ENCODE measurements around the gene PPP1R1C.

The PPP1R1C gene

GRCh38 chr2:182064019-182064778 is 78.5 kb downstream of the PPP1R1C start:
- DNase-seq (ENCODE audit: low read depth), result no peak

GRCh38 chr2:182066400-182067087 is 80.9 kb downstream of the PPP1R1C start:
- DNase-seq (ENCODE audit: low read depth), result no peak

DNA sequence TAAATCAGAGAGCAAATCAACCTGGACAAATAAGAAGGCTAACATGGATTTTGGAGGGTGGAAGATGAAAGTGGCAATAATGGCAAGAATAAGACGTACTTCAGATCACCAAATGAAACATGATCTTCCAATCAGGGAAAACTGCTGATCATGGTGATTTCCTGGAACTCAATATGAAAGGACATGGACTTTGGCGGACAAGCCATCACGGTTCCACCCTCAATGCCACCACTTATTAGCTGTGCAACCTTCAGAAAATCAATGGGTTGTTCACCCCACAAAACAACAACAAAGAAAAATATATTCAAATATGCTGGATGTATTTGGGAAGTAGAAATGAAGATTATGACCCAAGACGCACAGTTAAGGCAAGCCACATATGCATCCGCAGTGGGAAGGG is 81.7 kb downstream of the PPP1R1C start:
- no peak for DNase-seq (ENCODE audit: low read depth)

DNA sequence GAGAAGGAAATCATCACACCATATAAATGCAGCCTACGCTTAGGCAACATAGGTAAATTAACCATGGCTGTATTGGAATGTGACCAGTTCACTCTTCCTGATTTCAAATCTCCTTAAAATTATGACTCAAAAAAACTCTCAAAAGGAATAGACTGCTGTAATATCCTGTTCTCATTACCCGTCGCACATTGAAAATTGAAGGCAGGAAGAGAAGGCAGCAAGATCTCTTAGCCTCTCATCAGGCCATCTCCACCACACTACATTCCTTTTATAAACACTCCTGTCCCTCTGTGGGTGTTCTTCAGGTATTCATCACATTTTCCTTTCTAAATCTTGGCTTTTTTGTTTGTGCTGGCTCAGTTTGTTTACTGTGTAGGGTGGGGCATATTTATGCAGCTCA is 83.2 kb downstream of the PPP1R1C start:
- no peak for DNase-seq (ENCODE audit: low read depth)

- no peak for DNase-seq (ENCODE audit: low read depth)
Observed at GRCh38 chr2:182069416-182069815, 83.8 kb downstream of the PPP1R1C start.

DNA sequence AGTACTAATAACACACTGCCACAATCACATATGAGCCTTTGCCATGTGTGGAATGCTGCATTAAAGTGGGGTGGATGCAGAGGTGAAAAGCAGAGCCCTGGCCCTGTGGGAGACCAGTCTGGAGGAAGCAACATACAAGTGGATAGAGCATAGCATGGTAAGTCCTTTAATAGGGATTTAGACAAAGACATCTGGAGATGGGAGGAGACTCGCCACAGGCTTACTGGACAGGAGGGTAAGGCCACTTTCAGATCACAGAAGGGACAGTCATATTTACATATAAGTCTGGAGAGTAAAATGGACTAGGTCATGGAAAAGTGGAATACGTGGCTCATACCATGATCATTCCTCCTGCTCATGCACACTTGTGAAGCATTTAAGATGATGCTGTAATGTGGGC is 84.3 kb downstream of the PPP1R1C start:
- DNase-seq (ENCODE audit: low read depth), result no peak

DNA sequence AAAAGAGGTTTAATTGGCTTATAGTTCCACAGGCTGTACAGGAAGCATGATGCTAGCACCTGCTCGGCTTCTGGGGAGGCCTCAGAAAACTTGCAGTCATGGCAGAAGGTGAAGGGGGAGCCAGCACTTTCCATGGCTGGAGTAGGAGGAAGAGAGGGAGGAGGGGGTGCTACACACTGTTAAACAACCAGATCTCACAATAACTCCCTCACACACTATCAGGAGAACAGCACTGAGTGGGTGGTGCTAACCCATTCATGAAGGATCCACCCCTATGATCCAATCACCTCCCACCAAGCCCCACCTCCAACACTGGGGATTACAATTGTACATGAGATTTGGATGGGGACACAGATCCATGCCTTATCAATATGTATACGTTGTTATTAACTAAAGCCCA is 85.1 kb downstream of the PPP1R1C start:
- DNase-seq (ENCODE audit: low read depth), result no peak

DNA sequence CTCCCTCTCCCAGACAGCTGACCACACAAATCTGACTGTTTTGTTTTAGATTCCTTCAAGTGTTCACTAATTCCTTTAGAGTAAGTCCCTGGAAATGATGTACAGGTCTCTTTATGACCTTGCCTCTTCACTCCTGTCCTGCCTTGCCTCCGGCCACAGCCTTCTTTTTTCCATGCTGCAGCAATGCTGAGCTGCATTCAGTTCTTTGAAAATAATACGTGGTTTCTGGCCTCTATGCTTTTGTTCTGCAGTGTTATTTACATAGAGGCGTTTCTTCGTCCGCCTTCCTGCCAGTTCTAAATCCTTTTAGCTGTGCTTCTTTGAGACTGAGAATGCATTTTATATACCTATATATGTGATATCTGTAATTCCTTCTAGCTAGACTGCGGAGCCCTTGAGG is 87.2 kb downstream of the PPP1R1C start:
- no peak for DNase-seq (ENCODE audit: low read depth)

GRCh38 chr2:182073613-182074012 is 88.0 kb downstream of the PPP1R1C start:
- DNase-seq (ENCODE audit: low read depth), result no peak

DNA sequence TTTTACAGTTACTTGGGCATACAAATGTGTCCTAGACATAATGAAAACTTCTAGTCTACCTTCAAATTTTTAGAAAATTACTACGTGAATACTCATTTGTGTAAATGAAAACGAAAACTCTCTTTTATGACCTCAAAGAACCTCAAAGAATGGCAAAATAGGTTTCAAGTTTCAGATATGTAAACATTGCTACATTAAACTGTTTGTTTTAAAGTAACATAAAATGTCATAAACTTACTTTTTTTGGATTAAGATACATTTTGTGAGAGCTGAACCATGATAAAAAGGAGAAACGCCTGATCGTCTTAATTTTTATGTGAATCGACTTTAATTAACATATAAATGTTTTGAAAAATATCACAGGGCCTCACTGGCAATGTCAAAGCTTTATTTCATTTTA is 91.4 kb downstream of the PPP1R1C start:
- DNase-seq (ENCODE audit: low read depth), result no peak

DNA sequence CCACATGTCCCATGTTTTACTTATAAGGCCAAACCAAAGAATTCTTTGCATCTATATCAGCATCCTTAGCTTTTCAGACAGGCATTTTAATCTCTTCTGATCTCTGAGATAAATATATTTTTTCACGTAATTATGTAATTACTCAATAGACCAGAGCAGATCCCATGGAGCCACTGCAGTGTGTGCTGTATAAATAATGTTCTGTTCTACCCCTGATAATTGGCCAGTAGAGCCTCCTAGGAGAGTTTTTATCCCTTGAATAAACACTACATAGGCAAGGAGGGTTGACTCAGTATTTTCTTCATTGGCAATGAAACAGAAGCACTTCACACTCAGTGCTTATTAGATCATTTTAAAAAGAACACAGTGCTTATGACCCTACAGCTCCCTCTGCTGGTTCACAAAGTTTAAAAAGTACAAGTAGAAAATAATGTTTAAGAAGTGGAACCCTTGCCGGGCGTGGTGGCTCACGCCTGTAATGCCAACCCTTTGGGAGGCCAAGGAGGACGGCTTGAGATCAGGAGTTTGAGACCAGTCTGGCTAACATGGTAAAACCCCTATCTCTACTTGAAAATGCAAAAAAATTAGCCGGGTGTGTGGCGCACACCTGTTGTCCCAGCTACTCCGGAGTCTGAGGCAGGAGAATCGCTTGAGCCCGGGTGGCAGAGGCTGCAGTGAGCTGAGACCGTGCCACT is 91.9 kb downstream of the PPP1R1C start:
- DNase-seq (ENCODE audit: low read depth), result no peak

DNA sequence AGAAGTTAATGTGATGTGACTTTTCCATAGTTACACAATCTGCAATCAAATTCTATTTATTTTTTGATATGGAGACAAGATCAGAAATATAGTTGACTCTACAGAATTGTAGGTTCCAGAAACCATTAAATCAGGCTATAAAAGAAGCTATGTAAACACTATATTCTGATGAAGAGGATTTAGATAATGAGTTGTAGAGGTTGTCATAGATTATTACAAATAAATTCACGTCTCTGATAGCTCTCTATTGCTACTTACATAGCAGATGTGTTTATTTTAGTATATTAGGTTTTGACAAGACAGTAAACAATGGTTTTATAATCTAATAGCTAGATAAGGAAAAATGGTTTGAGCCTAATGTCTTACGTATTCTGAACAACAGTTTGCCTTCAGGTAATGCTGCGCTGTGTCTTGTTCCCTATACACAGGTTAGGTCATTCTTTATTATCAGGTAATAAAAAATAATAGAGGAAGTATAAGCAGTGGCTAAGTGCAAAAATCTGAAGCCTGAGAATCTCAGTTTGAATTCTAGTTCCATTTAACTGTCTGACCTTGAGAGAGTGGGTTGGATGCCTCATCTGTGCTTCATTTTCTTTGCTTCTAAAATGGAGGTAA is 93.4 kb downstream of the PPP1R1C start:
- DNase-seq (ENCODE audit: low read depth), result no peak

DNA sequence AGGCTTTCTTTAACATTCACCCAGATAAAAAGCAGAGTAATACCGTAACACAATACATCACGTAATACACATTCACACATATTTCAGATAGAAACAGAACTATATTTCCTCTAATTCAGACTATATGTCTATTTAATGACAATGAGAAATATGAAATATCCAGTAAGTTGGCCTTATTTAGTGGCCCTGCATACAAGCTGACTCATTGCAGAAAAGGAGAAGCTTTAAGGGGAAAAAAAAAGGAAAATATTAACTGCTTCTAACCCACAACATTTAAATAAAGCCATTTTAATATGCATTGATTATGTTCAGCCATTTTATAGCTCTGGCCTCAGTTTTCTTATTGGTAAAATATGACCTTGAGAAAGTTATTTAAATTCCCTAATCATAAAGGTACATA is 94.8 kb downstream of the PPP1R1C start:
- DNase-seq (ENCODE audit: low read depth), result no peak

GRCh38 chr2:182081602-182082260 is 96.1 kb downstream of the PPP1R1C start:
- no peak for DNase-seq (ENCODE audit: low read depth)

- no peak for DNase-seq (ENCODE audit: low read depth)
Observed at GRCh38 chr2:182088681-182089320, 103.1 kb downstream of the PPP1R1C start.

DNA sequence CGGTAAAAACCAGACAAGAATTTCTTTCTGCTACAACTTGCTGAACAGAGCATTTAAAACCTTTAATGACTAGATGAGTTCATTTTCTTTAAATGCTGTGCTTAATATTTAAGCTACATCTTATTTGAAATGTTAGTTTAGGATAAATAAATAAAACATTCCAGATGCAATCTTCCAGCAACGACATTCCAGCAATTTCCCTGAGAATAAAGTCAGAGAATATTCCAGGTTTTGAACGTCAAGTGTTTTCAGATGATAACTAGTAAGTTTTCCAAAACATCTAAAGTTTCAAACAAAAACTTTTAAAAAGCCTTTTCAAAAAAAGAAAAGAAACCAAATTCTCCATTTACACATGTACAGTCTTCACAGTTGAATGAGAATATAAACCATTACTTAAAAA is 104.8 kb downstream of the PPP1R1C start:
- no peak for DNase-seq (ENCODE audit: low read depth)

- no peak for DNase-seq (ENCODE audit: low read depth)
Observed at GRCh38 chr2:182097571-182098164, 112.0 kb downstream of the PPP1R1C start.

- no peak for DNase-seq (ENCODE audit: low read depth)
Observed at GRCh38 chr2:182098648-182099047, 113.0 kb downstream of the PPP1R1C start.

DNA sequence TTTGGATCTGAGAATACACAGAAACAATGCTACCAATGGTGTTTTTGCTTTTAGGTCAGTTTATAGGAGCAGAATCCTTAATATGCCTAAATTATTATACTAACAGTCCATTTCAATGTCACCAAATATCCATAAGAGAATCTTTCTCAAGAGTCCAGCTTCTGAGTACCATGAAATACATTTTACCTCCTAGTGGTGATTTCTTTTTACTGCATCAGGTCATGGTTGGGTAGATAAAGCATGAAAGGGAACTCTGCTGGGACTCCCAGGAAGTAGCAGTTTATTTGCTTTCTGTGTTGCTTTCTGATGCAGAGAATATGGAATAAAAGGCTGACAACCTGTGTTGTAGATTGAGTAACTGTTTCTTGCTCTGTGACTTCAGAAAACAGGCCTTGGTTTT is 115.6 kb downstream of the PPP1R1C start:
- no peak for DNase-seq (ENCODE audit: low read depth)

DNA sequence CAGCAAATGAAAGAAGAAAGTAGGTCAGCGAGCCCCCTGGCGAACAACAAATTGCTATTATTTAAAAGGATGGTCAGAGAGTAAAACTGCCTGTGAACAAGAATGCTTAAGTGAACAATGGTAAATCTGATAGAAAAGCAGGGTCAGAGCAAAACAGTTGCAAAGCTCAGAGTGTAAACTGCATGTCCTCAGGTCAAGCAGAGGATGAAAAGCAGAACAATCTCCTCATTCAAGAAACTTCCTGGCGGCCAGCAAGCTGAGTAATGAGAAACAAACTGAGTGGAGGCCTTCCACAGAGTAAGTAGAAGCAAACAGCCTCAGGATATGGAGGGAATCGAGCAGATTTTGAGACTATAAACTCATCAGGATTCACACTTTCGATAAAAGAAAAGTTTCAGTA is 117.9 kb downstream of the PPP1R1C start:
- no peak for DNase-seq (ENCODE audit: low read depth)

- DNase-seq (ENCODE audit: low read depth), result no peak
Observed at GRCh38 chr2:182110347-182110746, 124.7 kb downstream of the PPP1R1C start.
